Panc1 (cell line): ENCODE results near the gene ZNF468. TPM values are rescaled to one million over a fixed set of nuclear protein-coding genes. Genes with fewer than 3 reads are reported as not detected.
A peak's percentile ranks its signal among the peaks of the same experiment; 100 is the strongest.
"Not testable (repeated sequence)": the region's sequence is repeated elsewhere in the genome, so short reads cannot be mapped to it uniquely, and the experiment has no call there.

Experiments
- ATAC-seq: fragments of 200-7000 bp; cut with Tn5 transposase; 2 replicates; pipeline ENCODE4 v1.9.1; 2020; ENCODE audit warnings: mild to moderate bottlenecking, moderate library complexity
- BruUV-seq: library from RNA; stranded (reverse); fragments of 400-500 nt; replicated peaks from 2 replicates; lab custom pipeline; 2021; lab: Mats Ljungman, UMichigan
- CTCF ChIA-PET: fragments of 300-600 bp; sonication (Branson Sonifier 250); formaldehyde crosslinking; loops from one replicate; lab custom pipeline; 2022; ENCODE audit warnings: antibody characterized with exemption; lab: Charles Lee
- POLR2A ChIA-PET: fragments of 300-600 bp; sonication (Branson Sonifier 250); formaldehyde crosslinking; loops from one replicate; lab custom pipeline; 2022; ENCODE audit warnings: antibody characterized with exemption; lab: Charles Lee
- DNase-seq: peaks from one replicate; pipeline ENCODE4 v3.0.0-alpha.2; 2010; ENCODE audit warnings: low read depth, low spot score
- H3K27ac ChIP-seq: 2 replicates; pipeline ENCODE4 v1.5.1; 2011; ENCODE audit warnings: mild to moderate bottlenecking, low read length, inconsistent platforms
- H3K27me3 ChIP-seq: fragments of 200-500 bp; sonication (Bioruptor generic); 2 replicates; pipeline ENCODE4 v1.6.0; 2014; ENCODE audit warnings: low read length, inconsistent platforms; ENCODE audit not compliant: control insufficient read depth, insufficient read depth
- H3K36me3 ChIP-seq: fragments of 200-500 bp; sonication (Bioruptor generic); 2 replicates; pipeline ENCODE4 v1.5.1; 2014; ENCODE audit warnings: inconsistent platforms, mild to moderate bottlenecking, low read length, moderate library complexity; ENCODE audit not compliant: control insufficient read depth, insufficient read depth
- H3K4me1 ChIP-seq: 2 replicates; pipeline ENCODE4 v1.5.1; 2011; ENCODE audit warnings: inconsistent platforms, mild to moderate bottlenecking, low read length, moderate library complexity; ENCODE audit not compliant: control insufficient read depth, insufficient read depth
- H3K4me3 ChIP-seq, 2 experiments: 2 replicates each; pipeline ENCODE4 v1.5.1; 2011 to 2012; ENCODE audit warnings: low read depth in 2 of 2, low read length in 2 of 2, mild to moderate bottlenecking in 2 of 2, inconsistent platforms in 1 of 2, moderate library complexity in 1 of 2
- H3K9me3 ChIP-seq: fragments of 200-500 bp; sonication (Bioruptor generic); 2 replicates; pipeline ENCODE4 v1.5.1; 2014; ENCODE audit warnings: low read depth, mild to moderate bottlenecking, inconsistent platforms, low read length, moderate library complexity; ENCODE audit not compliant: control insufficient read depth, insufficient read depth
- in situ Hi-C: cut with HindIII; loops from 2 replicates; pipeline ENCODE4 v1.10.0; 2016; ENCODE audit warnings: low sequenced_read_pairs, low pct_unique_long_range_greater_than_20kb
- intact Hi-C: fragments of 100-400 bp; cut with micrococcal nuclease; formaldehyde crosslinking; loops from one replicate; pipeline ENCODE4 v1.10.0; 2022; ENCODE audit not compliant: unreplicated experiment
- total RNA-seq: library from RNA; stranded (reverse); gene quantifications from one replicate; pipeline ENCODE4 v1.2.1, GENCODE V29; 2021; ENCODE audit not compliant: unreplicated experiment

Gene ZNF468
- total RNA-seq, 1 experiment from 2014 or later, result 27.5 TPM

- DNase-seq, BruUV-seq, intact Hi-C loops, H3K36me3 ChIP-seq, H3K4me3 ChIP-seq, CTCF ChIA-PET, H3K27ac ChIP-seq, ATAC-seq, in situ Hi-C loops, H3K4me1 ChIP-seq, H3K9me3 ChIP-seq, H3K27me3 ChIP-seq, POLR2A ChIA-PET: not testable (repeated sequence)
Observed at GRCh38 chr19:52868031-52868430, 10.6 kb upstream of the ZNF468 start.

GRCh38 chr19:52856540-52857377 lies 660 bp downstream of the ZNF468 start:
- H3K4me1 ChIP-seq, POLR2A ChIA-PET, H3K36me3 ChIP-seq, in situ Hi-C loops, H3K27me3 ChIP-seq, DNase-seq, H3K9me3 ChIP-seq, intact Hi-C loops, BruUV-seq, CTCF ChIA-PET: not testable (repeated sequence)
- ATAC-seq, result peak; percentile 29
- Histone ChIP-seq H3K4me3 (peak overlapping the region; percentile 61 to 81), H3K27ac (peak overlapping the region; percentile 82)

DNA sequence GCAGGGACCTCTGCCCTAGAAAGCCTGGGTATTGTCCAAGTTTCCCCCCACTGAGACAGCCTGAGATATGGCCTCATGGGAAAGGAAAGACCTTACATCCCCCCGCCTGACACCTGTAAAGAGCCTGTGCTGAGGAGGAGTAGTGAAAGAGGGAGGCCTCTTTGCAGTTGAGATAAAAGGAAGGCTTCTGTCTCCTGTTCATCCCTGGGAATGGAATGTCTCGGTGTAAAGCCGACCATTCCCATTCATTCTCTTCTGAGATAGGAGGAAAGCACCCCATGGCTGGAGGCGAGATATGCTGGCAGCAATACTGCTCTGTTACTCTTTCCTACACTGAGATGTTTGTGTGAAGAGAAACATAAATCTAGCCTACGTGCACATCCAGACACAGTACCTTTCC lies 10.1 kb downstream of the ZNF468 start:
- in situ Hi-C loops, result not testable (repeated sequence)

GRCh38 chr19:52840825-52841465 lies 16.5 kb downstream of the ZNF468 start:
- intact Hi-C loops, in situ Hi-C loops, DNase-seq, H3K4me1 ChIP-seq, H3K27ac ChIP-seq, H3K4me3 ChIP-seq, ATAC-seq, POLR2A ChIA-PET, H3K27me3 ChIP-seq, CTCF ChIA-PET: not testable (repeated sequence)
- H3K9me3 ChIP-seq, result peaks cover 48% of the 10 kb centered on the region
- TSS peak; percentile 19 for BruUV-seq
- peaks cover 12% of the 10 kb centered on the region for H3K36me3 ChIP-seq

More for the DNA sequence above, 10.1 kb downstream of the ZNF468 start:
- H3K4me1 ChIP-seq, DNase-seq, H3K27me3 ChIP-seq, intact Hi-C loops, ATAC-seq, H3K4me3 ChIP-seq, CTCF ChIA-PET, POLR2A ChIA-PET, H3K27ac ChIP-seq: not testable (repeated sequence)
- peaks cover 12% of the 10 kb centered on the region for H3K9me3 ChIP-seq
- H3K36me3 ChIP-seq, result peaks cover 14% of the 10 kb centered on the region; the same call in 1 of the 2 replicates
- BruUV-seq, result TSS peak; percentile 20

DNA sequence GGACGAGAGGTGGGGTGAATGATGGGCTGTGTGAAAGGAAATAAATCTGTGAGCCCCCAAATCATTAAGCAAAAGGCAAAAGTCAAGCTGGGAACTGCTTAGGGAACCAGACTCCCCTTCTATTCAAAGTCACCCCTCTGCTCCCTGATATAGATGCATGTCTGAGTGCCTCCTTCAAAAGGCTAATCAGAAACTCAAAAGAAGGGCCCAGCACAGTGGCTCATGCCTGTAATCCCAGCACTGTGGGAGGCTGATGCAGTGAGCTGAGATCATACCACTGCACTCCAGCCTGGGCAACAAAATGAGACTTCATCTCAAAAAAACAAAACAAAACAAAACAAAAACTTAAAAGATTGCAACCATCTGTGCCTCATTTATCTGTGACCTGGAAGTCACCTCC lies 23.1 kb downstream of the ZNF468 start:
- H3K27me3 ChIP-seq, intact Hi-C loops, H3K4me1 ChIP-seq, in situ Hi-C loops, H3K36me3 ChIP-seq, DNase-seq, CTCF ChIA-PET, H3K27ac ChIP-seq, H3K9me3 ChIP-seq, H3K4me3 ChIP-seq, ATAC-seq, POLR2A ChIA-PET, BruUV-seq: not testable (repeated sequence)

GRCh38 chr19:52833541-52833940 lies 23.9 kb downstream of the ZNF468 start:
- H3K4me1 ChIP-seq, POLR2A ChIA-PET, CTCF ChIA-PET: not testable (repeated sequence)

GRCh38 chr19:52829866-52830265 lies 27.6 kb downstream of the ZNF468 start:
- in situ Hi-C loops, H3K36me3 ChIP-seq, H3K4me1 ChIP-seq, H3K27ac ChIP-seq, H3K4me3 ChIP-seq, ATAC-seq, H3K9me3 ChIP-seq, DNase-seq, H3K27me3 ChIP-seq, BruUV-seq, POLR2A ChIA-PET, intact Hi-C loops, CTCF ChIA-PET: not testable (repeated sequence)

More at GRCh38 chr19:52833541-52833940, 23.9 kb downstream of the ZNF468 start:
- BruUV-seq, intact Hi-C loops, in situ Hi-C loops, ATAC-seq, H3K27me3 ChIP-seq, DNase-seq, H3K27ac ChIP-seq, H3K36me3 ChIP-seq, H3K4me3 ChIP-seq, H3K9me3 ChIP-seq: not testable (repeated sequence)
